Activated CD4-positive, alpha-beta T cell treated with anti-CD3 and anti-CD28 coated beads for 1 hour (primary cell): ENCODE measurements around the gene KL.

ENCODE experiments used
- DNase-seq: peaks from one replicate; pipeline ENCODE4 v3.0.0-alpha.2; 2020

Gene KL

GRCh38 chr13:33045851-33046592, 29.8 kb downstream of the KL start:
- no peak for DNase-seq

DNA sequence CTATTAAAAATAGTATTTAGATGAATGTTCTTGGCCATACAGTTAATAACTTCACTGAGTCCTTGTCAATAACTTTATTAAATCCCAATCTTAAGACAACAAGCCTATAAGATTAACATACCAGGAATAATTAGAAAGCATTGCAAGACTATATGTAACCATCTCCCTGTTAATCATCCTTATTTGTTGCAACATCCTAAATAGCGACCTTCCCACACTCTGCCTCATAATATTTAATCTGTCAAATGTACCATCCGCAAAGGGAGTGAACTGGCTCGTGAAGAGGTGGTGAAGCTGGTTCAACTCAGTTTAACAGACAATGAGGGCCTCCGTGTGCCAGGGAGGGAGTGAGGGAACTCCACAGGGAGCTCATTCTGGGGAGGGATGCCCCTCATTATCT, 33.9 kb downstream of the KL start:
- no peak for DNase-seq

DNA sequence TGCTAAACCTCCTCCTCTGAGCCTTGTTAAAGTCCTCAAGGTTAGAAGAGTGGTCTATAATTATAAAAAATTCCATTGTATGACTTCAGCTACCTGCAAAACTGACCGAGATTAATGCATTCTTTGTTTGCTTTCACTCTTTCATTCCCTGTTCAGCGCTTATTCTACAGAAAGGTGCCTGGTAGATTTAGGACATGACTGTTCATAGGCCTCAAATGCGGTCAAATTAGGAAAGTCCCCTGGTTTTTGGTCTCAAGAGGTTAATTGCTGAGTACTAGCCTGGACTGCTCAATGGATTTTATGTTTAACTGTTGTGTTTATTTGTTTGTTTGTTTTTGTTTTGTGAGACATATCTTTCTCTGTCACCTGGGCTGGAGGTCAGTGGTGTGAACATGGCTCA, 35.4 kb downstream of the KL start:
- no peak for DNase-seq

GRCh38 chr13:33052506-33053280, 36.5 kb downstream of the KL start:
- DNase-seq: no peak

- DNase-seq: no peak
Observed at GRCh38 chr13:33053397-33054066, 37.3 kb downstream of the KL start.

- no peak for DNase-seq
Observed at GRCh38 chr13:33057019-33057780, 41.0 kb downstream of the KL start.

DNA sequence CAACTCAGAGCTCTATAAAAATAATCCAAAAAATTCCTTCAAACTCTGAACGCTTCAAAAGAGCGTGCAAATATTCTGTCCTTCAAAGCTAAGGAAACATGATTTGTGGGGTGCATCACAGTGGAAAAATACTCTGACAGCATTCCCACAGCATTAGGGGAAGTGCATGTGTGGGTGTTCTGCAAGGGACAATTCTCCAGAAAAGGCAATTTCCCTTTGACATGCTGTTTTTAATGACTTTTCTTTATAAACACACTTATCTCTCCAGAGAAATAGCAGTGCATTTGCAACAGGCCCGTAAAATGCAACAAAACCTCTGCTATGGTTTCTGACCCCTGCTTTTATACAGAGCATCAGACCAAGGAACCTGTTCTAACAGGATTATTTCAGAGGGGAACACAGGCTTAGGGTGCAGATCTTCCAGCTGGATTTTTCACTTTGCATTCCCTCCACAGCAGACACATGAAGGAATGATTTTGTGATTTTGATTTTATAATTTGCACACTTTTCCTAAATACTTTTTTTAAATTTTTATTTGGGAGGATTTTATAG, 42.6 kb downstream of the KL start:
- DNase-seq: no peak

DNA sequence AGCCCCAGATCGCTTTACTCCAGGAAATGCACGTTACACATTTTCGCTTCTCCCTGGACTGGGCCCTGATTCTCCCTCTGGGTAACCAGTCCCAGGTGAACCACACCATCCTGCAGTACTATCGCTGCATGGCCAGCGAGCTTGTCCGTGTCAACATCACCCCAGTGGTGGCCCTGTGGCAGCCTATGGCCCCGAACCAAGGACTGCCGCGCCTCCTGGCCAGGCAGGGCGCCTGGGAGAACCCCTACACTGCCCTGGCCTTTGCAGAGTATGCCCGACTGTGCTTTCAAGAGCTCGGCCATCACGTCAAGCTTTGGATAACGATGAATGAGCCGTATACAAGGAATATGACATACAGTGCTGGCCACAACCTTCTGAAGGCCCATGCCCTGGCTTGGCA, 44.6 kb downstream of the KL start:
- no peak for DNase-seq

DNA sequence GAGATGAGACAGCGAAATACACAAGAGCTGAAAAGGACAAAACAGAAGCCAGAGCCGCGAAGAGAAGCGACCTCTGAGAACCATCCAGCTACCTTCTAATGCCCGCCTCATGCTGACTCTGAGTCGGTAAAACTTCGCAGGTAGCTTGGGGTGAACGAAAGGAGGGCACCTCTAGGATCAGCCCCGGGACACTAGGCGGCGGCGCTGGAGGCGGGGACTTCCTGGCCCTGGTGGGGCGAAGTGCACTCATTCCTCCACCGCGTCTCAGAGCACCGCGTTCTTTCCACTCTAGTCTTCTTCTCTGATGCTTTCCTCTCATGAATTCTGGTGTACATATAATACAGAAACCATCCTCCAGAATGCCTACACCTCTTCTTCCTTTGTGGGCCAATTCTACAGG, 50.1 kb downstream of the KL start:
- DNase-seq: no peak

DNA sequence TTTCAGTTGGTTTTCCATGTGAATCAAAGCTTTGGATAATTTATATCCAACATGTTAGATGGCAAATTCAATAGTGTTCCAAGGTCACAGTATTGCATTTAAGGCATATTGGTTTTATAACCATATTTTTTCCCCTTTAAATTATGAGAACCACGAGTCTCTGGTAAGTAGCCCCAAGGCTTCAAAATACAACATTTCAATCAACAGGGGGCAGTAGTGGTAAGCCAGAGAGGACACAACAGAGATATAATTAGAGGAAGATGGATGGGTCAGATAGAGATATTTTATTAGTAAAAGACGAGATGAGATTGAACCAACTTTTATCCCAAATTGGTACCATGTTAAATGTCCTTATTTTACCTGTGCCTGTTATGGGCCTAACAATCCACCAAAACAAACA, 53.1 kb downstream of the KL start:
- DNase-seq: no peak

GRCh38 chr13:33070713-33071112, 54.5 kb downstream of the KL start:
- DNase-seq: no peak

- no peak for DNase-seq
Observed at GRCh38 chr13:33072282-33072681, 56.1 kb downstream of the KL start.

- DNase-seq: no peak
Observed at GRCh38 chr13:33072759-33073158, 56.5 kb downstream of the KL start.

- DNase-seq: no peak
Observed at GRCh38 chr13:33073338-33073737, 57.1 kb downstream of the KL start.

DNA sequence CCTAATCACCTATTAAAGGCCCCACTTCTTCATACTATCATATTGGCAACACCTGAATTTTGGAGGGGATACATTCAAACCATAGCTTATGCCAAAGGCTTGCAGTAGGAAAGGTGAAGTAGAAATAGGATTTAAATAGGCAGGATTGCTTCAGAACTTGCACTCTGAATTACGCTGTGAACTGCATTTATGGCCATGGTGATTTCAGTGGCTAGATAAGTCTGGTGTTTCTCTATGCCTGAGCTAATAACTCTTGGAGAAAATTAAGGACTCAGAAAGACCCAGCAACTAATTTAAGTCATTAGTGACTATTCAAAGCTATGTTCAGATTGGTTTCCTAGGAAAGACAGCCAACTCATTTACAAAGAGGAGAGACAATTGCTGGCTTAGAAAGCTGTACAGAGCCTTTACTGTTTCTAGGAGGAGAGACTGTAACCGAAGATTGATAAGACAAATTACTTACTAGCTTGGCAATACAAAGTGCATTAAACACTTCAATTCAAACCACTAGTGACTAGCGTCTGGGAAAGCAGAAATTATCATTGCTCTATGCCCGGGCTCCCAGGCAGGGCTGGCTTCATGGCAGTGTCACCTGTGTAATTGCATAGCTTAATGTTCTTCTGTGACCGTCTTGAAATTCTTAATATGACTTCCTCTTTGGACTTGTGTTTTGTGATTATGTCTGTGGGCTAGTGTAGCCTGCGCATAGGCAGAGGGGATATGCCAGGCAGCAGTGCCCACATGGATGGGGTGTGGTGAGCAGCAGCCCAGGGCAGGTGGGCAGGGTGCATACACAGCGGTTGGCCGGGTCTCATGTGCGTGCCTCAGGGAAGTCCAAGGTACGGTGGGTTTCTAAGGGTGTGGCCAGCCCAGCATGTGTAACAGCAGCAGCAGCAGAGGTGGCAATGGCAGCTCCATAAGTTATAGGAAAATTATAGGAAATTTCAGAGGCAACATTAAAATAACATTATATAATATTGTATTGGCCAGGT, 60.1 kb downstream of the KL start:
- DNase-seq: no peak

- no peak for DNase-seq
Observed at GRCh38 chr13:33078263-33078662, 62.0 kb downstream of the KL start.

DNA sequence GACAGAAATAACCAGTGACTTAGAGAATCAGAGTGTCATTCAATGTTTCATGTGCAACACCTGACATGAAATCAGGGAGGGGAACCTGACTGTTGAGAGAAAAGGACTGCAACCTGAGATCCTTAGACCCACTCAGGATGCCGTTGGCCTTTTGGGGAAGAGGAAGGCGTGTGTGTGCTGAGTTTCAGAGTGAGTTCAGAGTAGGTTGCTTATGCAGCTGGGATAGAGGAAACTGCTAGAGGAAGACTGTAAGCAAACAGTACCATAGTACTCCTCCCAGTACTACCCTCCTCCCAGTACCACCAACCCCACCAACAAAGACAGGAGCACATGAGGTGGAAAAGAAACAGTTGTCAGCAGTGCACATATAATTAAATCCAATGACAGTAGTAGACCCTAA, 63.7 kb downstream of the KL start:
- DNase-seq: no peak

GRCh38 chr13:33080972-33081590, 64.9 kb downstream of the KL start:
- DNase-seq: no peak

GRCh38 chr13:33081666-33082065, 65.4 kb downstream of the KL start:
- no peak for DNase-seq

GRCh38 chr13:33083054-33083453, 66.8 kb downstream of the KL start:
- DNase-seq: no peak

DNA sequence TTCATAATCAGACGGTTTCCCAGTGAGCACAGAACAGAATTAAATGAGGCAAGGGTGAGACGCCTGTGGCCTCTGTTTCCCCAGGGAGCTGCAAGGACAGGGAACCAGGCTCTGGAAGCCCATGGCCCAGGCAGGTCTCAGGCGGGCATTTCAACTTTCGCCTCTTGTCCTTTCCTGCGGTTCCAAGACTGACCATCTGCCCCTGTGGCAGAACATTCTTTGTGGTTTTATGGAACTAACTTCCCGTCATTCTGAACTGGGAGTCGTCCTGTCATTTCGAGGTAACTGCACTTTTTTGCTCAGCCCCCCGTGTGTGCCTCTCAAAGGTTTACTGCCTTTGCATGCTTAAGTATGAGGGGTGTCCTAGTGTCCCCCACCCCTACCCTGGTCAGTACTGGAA, 70.9 kb downstream of the KL start:
- no peak for DNase-seq
